ENCODE results near the gene MYL12A. TPM values are rescaled to one million over a fixed set of nuclear protein-coding genes. Genes with fewer than 3 reads are reported as not detected.

The MYL12A gene
- total and polyA plus RNA-seq, 2 donors (not counting 3 experiments of a cell fraction or from before 2014, with no cell fraction given) = 597 to 796 TPM

DNA sequence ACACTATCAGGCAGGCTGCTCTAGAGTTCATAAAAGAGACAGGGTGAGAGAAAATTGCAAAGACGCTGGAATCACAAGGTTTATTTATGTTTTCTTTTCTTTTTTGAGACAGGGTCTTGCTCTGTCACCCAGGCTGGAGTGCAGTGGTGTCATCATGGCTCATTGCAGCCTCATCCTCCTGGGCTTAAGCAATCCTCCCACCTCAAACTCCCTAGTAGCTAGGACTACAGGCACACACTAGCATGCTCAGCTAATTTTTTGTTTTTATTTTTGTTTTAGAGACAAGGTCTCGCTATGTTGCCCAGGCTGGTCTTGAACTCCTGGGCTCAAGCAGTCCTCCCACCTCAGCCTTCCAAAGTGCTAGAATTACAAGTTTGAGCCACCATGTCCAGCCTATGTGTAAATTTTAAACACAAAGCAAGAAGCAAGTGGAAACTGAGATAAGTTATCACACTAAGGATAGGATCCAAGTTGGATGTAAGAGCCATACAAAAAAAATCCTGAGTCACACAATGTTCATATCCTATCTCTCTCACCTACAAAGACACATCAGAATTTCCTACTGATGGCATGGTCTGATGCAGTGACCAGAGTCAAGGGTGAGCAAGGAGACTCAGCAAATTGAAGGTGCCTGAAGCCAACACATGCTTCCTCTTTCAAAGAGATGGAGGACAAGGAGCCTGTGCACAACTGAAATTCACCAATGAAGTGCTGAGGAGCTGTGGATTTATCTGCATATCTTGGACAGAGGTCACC lies 45.8 kb downstream of the MYL12A start:
- no peaks in the 10 kb centered on the region for H3K4me1 ChIP-seq (ENCODE audit: control insufficient read depth, extremely low read depth, insufficient read depth, low read length)
- ChIA-PET CTCF (interaction anchor here (1.2 to 1.5 kb wide), 3 partner anchors 293 to 702 kb away, joined by 3 to 7 read pairs (median 3); no protein-coding TSS in a partner anchor), POLR2A (no interaction called here)
- no peaks in the 10 kb centered on the region for H3K9me1 ChIP-seq (replicated peaks; ENCODE audit: control insufficient read depth, extremely low read depth, insufficient read depth, low read length)
- H3K36me3 ChIP-seq (ENCODE audit: control insufficient read depth in 2 of 2, extremely low read depth in 1 of 2, insufficient read depth in 2 of 2, low read length in 2 of 2) = no peaks in the 10 kb centered on the region
- H3K4me2 ChIP-seq (ENCODE audit: insufficient read depth, low read length) = no peak overlapping the region
- FAIRE-seq = no peak
- no peak overlapping the region for H3K4me3 ChIP-seq (replicated peaks in 1 of 3; ENCODE audit: insufficient read depth in 1 of 3, low read depth in 1 of 3, low read length in 3 of 3)
- intact Hi-C loops (cut with micrococcal nuclease) (no loop called here), dilution Hi-C loops (cut with MboI; ENCODE audit: extremely low pct_ligation_motif_present, low sequenced_read_pairs) (no loop called here)
- DNase-seq (ENCODE audit: low read depth, low spot score) = no peak
- H3K9me3 ChIP-seq (replicated peaks; ENCODE audit: control insufficient read depth, insufficient read depth, low read length) = no peaks in the 10 kb centered on the region
- TF ChIP-seq FOS (IDR thresholded peaks at IDR 0.05; ENCODE audit: borderline replicate concordance, insufficient read depth, low read length) (no peak), EZH2 (IDR thresholded peaks at IDR 0.05; ENCODE audit: borderline replicate concordance, low read depth, low read length, severe bottlenecking) (no peak), JUN (IDR thresholded peaks at IDR 0.05; ENCODE audit: borderline replicate concordance, insufficient read depth, insufficient read length, low read depth) (no peak), MYC (IDR thresholded peaks at IDR 0.05; ENCODE audit: low read depth, low read length) (no peak), POLR2AphosphoS5 (IDR thresholded peaks at IDR 0.05; ENCODE audit: insufficient read depth, low read depth, low read length) (no peak), POLR2A (IDR thresholded peaks at IDR 0.05; ENCODE audit: low read depth, low read length) (no peak), GATA2 (IDR thresholded peaks at IDR 0.05; ENCODE audit: insufficient read depth, insufficient read length, low read depth, low read length) (no peak)
- TF ChIP-seq, protein P1, sequence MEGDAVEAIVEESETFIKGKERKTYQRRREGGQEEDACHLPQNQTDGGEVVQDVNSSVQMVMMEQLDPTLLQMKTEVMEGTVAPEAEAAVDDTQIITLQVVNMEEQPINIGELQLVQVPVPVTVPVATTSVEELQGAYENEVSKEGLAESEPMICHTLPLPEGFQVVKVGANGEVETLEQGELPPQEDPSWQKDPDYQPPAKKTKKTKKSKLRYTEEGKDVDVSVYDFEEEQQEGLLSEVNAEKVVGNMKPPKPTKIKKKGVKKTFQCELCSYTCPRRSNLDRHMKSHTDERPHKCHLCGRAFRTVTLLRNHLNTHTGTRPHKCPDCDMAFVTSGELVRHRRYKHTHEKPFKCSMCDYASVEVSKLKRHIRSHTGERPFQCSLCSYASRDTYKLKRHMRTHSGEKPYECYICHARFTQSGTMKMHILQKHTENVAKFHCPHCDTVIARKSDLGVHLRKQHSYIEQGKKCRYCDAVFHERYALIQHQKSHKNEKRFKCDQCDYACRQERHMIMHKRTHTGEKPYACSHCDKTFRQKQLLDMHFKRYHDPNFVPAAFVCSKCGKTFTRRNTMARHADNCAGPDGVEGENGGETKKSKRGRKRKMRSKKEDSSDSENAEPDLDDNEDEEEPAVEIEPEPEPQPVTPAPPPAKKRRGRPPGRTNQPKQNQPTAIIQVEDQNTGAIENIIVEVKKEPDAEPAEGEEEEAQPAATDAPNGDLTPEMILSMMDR (IDR thresholded peaks at IDR 0.05; ENCODE audit: extremely low read depth in 1 of 2, insufficient read depth in 1 of 2, low read depth in 1 of 2, low read length in 2 of 2) = no peak
- TF ChIP-seq, protein P2, sequence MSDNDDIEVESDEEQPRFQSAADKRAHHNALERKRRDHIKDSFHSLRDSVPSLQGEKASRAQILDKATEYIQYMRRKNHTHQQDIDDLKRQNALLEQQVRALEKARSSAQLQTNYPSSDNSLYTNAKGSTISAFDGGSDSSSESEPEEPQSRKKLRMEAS (IDR thresholded peaks at IDR 0.05; ENCODE audit: insufficient read depth, insufficient read length) = no peak
- no peaks in the 10 kb centered on the region for H3K79me2 ChIP-seq (ENCODE audit: control insufficient read depth, insufficient read depth, low read length)
- H3K27me3 ChIP-seq (ENCODE audit: control insufficient read depth in 2 of 2, insufficient read depth in 2 of 2, low read length in 2 of 2) = no peaks in the 10 kb centered on the region
- no peaks in the 10 kb centered on the region for H4K20me1 ChIP-seq (replicated peaks; ENCODE audit: control insufficient read depth, extremely low read depth, insufficient read depth, low read length)
- BruUV-seq (replicated peaks) = no TSS peak
- no peak overlapping the region for H2AFZ ChIP-seq (ENCODE audit: low read depth, low read length)
- H3K27ac ChIP-seq (ENCODE audit: insufficient read depth, low read depth, low read length) = no peak overlapping the region
- no peak overlapping the region for H3K9ac ChIP-seq (replicated peaks; ENCODE audit: extremely low read depth, insufficient read depth, low read length)
